Liver (tissue), 9 donors: ENCODE measurements around the gene COX10. TPM values are rescaled to one million over a fixed set of nuclear protein-coding genes. Genes with fewer than 3 reads are reported as not detected.

Experiments used
- DNase-seq: peaks from one replicate; pipeline ENCODE4 v3.0.0-alpha.2; 2017; ENCODE audit warnings: low spot score
- H3K27ac ChIP-seq, 2 donors: one replicate each; pipeline ENCODE4 v1.7.0; 2013; ENCODE audit warnings: inconsistent platforms in 2 of 2, low read length in 2 of 2, control low read depth in 1 of 2, low read depth in 1 of 2, mild to moderate bottlenecking in 1 of 2
- H3K27me3 ChIP-seq, 4 donors: one replicate each; pipeline versions ENCODE4 v1.6.1 to v1.7.0; 2013; ENCODE audit warnings: low read length in 3 of 4, inconsistent platforms in 1 of 4, mild to moderate bottlenecking in 1 of 4, moderate library complexity in 1 of 4; ENCODE audit not compliant: control insufficient read depth in 4 of 4, insufficient read depth in 4 of 4
- H3K36me3 ChIP-seq, 4 donors: one replicate each; pipeline versions ENCODE4 v1.6.1 to v1.7.0; 2013; ENCODE audit warnings: low read length in 3 of 4, mild to moderate bottlenecking in 3 of 4, low read depth in 1 of 4, moderate library complexity in 1 of 4; ENCODE audit not compliant: control insufficient read depth in 4 of 4, insufficient read depth in 3 of 4
- H3K4me1 ChIP-seq, 4 donors: one replicate each; pipeline versions ENCODE4 v1.6.1 to v1.7.0; 2013; ENCODE audit warnings: low read length in 3 of 4, mild to moderate bottlenecking in 3 of 4, moderate library complexity in 1 of 4; ENCODE audit not compliant: control insufficient read depth in 4 of 4, insufficient read depth in 4 of 4
- H3K4me3 ChIP-seq, 3 donors: one replicate each; pipeline versions ENCODE4 v1.6.1 to v1.7.0; 2013; ENCODE audit warnings: low read length in 3 of 3, control low read depth in 1 of 3, low read depth in 1 of 3, mild to moderate bottlenecking in 1 of 3
- H3K9ac ChIP-seq, 2 donors: one replicate each; pipeline ENCODE4 v1.7.0; 2013; ENCODE audit warnings: low read length in 2 of 2, mild to moderate bottlenecking in 2 of 2, moderate library complexity in 2 of 2, control low read depth in 1 of 2, low read depth in 1 of 2
- H3K9me3 ChIP-seq, 4 donors: one replicate each; pipeline versions ENCODE4 v1.6.1 to v1.7.0; 2013; ENCODE audit warnings: low read length in 3 of 4; ENCODE audit not compliant: control insufficient read depth in 4 of 4
- EGR1 ChIP-seq, 2 donors: IDR thresholded peaks; 2 replicates each; pipeline ENCODE4 v1.6.1; 2016 to 2018; ENCODE audit warnings: antibody characterized with exemption in 2 of 2, low read depth in 2 of 2
- FOXA1 ChIP-seq: IDR thresholded peaks from 2 replicates; pipeline ENCODE4 v1.6.1; 2016; ENCODE audit warnings: antibody characterized with exemption
- FOXA2 ChIP-seq: IDR thresholded peaks from 2 replicates; pipeline ENCODE4 v1.6.1; 2016; ENCODE audit warnings: antibody characterized with exemption
- HNF4A ChIP-seq, 2 donors: conservative IDR thresholded peaks; 2 replicates each; pipeline ENCODE4 v1.6.1; 2016; ENCODE audit warnings: antibody characterized with exemption in 2 of 2, mild to moderate bottlenecking in 2 of 2
- JUND ChIP-seq, 2 donors: IDR thresholded peaks; 2 replicates each; pipeline ENCODE4 v1.6.1; 2016; ENCODE audit warnings: antibody characterized with exemption in 2 of 2
- RAD21 ChIP-seq, 2 donors: IDR thresholded peaks; 2 replicates each; pipeline ENCODE4 v1.6.1; 2016; ENCODE audit warnings: antibody characterized with exemption in 2 of 2, mild to moderate bottlenecking in 2 of 2
- RXRA ChIP-seq, 2 donors: IDR thresholded peaks; 2 replicates each; pipeline ENCODE4 v1.6.1; 2017 to 2018; ENCODE audit warnings: antibody characterized with exemption in 2 of 2, mild to moderate bottlenecking in 1 of 2
- SP1 ChIP-seq: IDR thresholded peaks from 2 replicates; pipeline ENCODE4 v1.6.1; 2018; ENCODE audit warnings: antibody characterized with exemption, mild to moderate bottlenecking
- TAF1 ChIP-seq: conservative IDR thresholded peaks from 2 replicates; pipeline ENCODE4 v1.6.1; 2016; ENCODE audit warnings: antibody characterized with exemption, mild to moderate bottlenecking
- YY1 ChIP-seq: IDR thresholded peaks from 2 replicates; pipeline ENCODE4 v1.6.1; 2016; ENCODE audit warnings: antibody characterized with exemption, mild to moderate bottlenecking
- WGBS: extraction: QIAGEN DNeasy Blood & Tissue Kit; methylation state at CpG from one replicate; pipeline ENCODE4 v1.1.7; 2013; 5-methylcytosine and 5-hydroxymethylcytosine counted together
- polyA plus RNA-seq, 2 donors: library from polyadenylated mRNA; stranded (reverse) in 1 of 2; unstranded in 1 of 2; fragments of 200-250 nt in 1 of 2; fragments of >200 nt in 1 of 2; fragmentation: Nextera tagmentation in 1 of 2; extraction: Ambion mirVana in 1 of 2; gene quantifications; one replicate each; pipeline versions ENCODE4 v1.2.1 to v1.2.3, GENCODE V29; 2013 to 2015
- total RNA-seq, 2 donors: library from RNA; depleted of rRNA; stranded (reverse); fragments of >200 nt; gene quantifications; one replicate each; pipeline ENCODE4 v1.2.3, GENCODE V29; 2014
- TF ChIP-seq, protein P1 (sequence below): IDR thresholded peaks from 2 replicates; pipeline ENCODE4 v1.6.1; 2016; ENCODE audit warnings: antibody characterized with exemption
- TF ChIP-seq, protein P2 (sequence below): fragments of 150-350 bp; IDR thresholded peaks from 2 replicates; pipeline ENCODE4 v1.5.1; 2017; ENCODE audit warnings: improper control_type of control experiment, low read depth, low read length; ENCODE audit not compliant: missing input control
- TF ChIP-seq, protein P3 (sequence below): IDR thresholded peaks from 2 replicates; pipeline ENCODE4 v1.6.1; 2016; ENCODE audit warnings: antibody characterized with exemption
- TF ChIP-seq, protein P4 (sequence below): IDR thresholded peaks from 2 replicates; pipeline ENCODE4 v1.6.1; 2016; ENCODE audit warnings: antibody characterized with exemption
- TF ChIP-seq, protein P5 (sequence below): IDR thresholded peaks from 2 replicates; pipeline ENCODE4 v1.6.1; 2016; ENCODE audit warnings: antibody characterized with exemption, mild to moderate bottlenecking
- donor health status: healthy.
- donor health status: healthy.
- donor health status: healthy.
- donor health status: healthy.
- donor health status: healthy.

Gene COX10
- total and polyA plus RNA-seq, 4 donors, result 7.0 to 15.1 (median 8.7) TPM

GRCh38 chr17:14057591-14057990 is 11.7 kb upstream of the COX10 start:
- no peak overlapping the region for H3K4me3 ChIP-seq
- H3K27me3 ChIP-seq, result no peaks in the 10 kb centered on the region
- TF ChIP-seq, protein P1, sequence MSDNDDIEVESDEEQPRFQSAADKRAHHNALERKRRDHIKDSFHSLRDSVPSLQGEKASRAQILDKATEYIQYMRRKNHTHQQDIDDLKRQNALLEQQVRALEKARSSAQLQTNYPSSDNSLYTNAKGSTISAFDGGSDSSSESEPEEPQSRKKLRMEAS, result no peak
- TF ChIP-seq, protein P2, sequence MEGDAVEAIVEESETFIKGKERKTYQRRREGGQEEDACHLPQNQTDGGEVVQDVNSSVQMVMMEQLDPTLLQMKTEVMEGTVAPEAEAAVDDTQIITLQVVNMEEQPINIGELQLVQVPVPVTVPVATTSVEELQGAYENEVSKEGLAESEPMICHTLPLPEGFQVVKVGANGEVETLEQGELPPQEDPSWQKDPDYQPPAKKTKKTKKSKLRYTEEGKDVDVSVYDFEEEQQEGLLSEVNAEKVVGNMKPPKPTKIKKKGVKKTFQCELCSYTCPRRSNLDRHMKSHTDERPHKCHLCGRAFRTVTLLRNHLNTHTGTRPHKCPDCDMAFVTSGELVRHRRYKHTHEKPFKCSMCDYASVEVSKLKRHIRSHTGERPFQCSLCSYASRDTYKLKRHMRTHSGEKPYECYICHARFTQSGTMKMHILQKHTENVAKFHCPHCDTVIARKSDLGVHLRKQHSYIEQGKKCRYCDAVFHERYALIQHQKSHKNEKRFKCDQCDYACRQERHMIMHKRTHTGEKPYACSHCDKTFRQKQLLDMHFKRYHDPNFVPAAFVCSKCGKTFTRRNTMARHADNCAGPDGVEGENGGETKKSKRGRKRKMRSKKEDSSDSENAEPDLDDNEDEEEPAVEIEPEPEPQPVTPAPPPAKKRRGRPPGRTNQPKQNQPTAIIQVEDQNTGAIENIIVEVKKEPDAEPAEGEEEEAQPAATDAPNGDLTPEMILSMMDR, result no peak
- TF ChIP-seq HNF4A (conservative IDR thresholded peaks at IDR 0.05) (no peak), RAD21 (IDR thresholded peaks at IDR 0.05) (no peak), EGR1 (IDR thresholded peaks at IDR 0.05; ENCODE audit: low read depth in 2 of 2) (no peak), FOXA2 (no peak), SP1 (no peak), YY1 (no peak)
- TF ChIP-seq, protein P3, sequence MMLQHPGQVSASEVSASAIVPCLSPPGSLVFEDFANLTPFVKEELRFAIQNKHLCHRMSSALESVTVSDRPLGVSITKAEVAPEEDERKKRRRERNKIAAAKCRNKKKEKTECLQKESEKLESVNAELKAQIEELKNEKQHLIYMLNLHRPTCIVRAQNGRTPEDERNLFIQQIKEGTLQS, result no peak
- TF ChIP-seq, protein P4, sequence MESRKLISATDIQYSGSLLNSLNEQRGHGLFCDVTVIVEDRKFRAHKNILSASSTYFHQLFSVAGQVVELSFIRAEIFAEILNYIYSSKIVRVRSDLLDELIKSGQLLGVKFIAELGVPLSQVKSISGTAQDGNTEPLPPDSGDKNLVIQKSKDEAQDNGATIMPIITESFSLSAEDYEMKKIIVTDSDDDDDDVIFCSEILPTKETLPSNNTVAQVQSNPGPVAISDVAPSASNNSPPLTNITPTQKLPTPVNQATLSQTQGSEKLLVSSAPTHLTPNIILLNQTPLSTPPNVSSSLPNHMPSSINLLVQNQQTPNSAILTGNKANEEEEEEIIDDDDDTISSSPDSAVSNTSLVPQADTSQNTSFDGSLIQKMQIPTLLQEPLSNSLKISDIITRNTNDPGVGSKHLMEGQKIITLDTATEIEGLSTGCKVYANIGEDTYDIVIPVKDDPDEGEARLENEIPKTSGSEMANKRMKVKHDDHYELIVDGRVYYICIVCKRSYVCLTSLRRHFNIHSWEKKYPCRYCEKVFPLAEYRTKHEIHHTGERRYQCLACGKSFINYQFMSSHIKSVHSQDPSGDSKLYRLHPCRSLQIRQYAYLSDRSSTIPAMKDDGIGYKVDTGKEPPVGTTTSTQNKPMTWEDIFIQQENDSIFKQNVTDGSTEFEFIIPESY, result no peak
- H3K9ac ChIP-seq, result no peak overlapping the region
- peaks cover 0 to 2% (median 0%) of the 10 kb centered on the region in 4 donors for H3K36me3 ChIP-seq
- no peaks in the 10 kb centered on the region for H3K9me3 ChIP-seq
- peaks cover under 1 to 10% (median 3%) of the 10 kb centered on the region in 4 donors for H3K4me1 ChIP-seq
- no peak for DNase-seq
- H3K27ac ChIP-seq, result no peak overlapping the region

- Histone ChIP-seq H3K9me3 (no peaks in the 10 kb centered on the region), H3K4me3 (no peak overlapping the region), H3K36me3 (peaks cover 0 to 2% (median 0%) of the 10 kb centered on the region in 4 donors), H3K27ac (no peak overlapping the region), H3K27me3 (no peaks in the 10 kb centered on the region), H3K4me1 (peaks cover 0 to 5% (median under 1%) of the 10 kb centered on the region in 4 donors), H3K9ac (no peak overlapping the region)
- no peak for DNase-seq
- TF ChIP-seq JUND (IDR thresholded peaks at IDR 0.05), result no peak
- TF ChIP-seq RAD21 (IDR thresholded peaks at IDR 0.05), result no peak
- no peak for TF ChIP-seq TAF1
- TF ChIP-seq RXRA (IDR thresholded peaks at IDR 0.05), result no peak
- TF ChIP-seq YY1, result no peak
- no peak for TF ChIP-seq SP1
- TF ChIP-seq FOXA1, result no peak
- TF ChIP-seq HNF4A (conservative IDR thresholded peaks at IDR 0.05), result no peak
- TF ChIP-seq, protein P5, sequence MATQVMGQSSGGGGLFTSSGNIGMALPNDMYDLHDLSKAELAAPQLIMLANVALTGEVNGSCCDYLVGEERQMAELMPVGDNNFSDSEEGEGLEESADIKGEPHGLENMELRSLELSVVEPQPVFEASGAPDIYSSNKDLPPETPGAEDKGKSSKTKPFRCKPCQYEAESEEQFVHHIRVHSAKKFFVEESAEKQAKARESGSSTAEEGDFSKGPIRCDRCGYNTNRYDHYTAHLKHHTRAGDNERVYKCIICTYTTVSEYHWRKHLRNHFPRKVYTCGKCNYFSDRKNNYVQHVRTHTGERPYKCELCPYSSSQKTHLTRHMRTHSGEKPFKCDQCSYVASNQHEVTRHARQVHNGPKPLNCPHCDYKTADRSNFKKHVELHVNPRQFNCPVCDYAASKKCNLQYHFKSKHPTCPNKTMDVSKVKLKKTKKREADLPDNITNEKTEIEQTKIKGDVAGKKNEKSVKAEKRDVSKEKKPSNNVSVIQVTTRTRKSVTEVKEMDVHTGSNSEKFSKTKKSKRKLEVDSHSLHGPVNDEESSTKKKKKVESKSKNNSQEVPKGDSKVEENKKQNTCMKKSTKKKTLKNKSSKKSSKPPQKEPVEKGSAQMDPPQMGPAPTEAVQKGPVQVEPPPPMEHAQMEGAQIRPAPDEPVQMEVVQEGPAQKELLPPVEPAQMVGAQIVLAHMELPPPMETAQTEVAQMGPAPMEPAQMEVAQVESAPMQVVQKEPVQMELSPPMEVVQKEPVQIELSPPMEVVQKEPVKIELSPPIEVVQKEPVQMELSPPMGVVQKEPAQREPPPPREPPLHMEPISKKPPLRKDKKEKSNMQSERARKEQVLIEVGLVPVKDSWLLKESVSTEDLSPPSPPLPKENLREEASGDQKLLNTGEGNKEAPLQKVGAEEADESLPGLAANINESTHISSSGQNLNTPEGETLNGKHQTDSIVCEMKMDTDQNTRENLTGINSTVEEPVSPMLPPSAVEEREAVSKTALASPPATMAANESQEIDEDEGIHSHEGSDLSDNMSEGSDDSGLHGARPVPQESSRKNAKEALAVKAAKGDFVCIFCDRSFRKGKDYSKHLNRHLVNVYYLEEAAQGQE, result no peak
- WGBS, result 91% methylated on average over 2 of the region's 2 CpGs
Observed at GRCh38 chr17:14058051-14058450, 11.3 kb upstream of the COX10 start.
